Esophagus squamous epithelium (tissue), 4 donors: ENCODE measurements around the gene ZG16.

Experiments used
- CTCF ChIP-seq, 6 experiments: fragments of 450-650 bp in 4 of 6; fragments of 200-600 bp in 2 of 6; sonication (generic) in 2 of 6; IDR thresholded peaks; one replicate each; pipeline ENCODE4 v1.5.1; 2016 to 2019; ENCODE audit warnings: antibody characterized with exemption in 6 of 6, mild to moderate bottlenecking in 4 of 6, moderate library complexity in 4 of 6
- POLR2A ChIP-seq, 4 donors: fragments of 450-650 bp; IDR thresholded peaks; one replicate each; pipeline ENCODE4 v1.6.1; 2017; ENCODE audit warnings: antibody characterized with exemption in 4 of 4, mild to moderate bottlenecking in 4 of 4, moderate library complexity in 3 of 4

GRCh38 chr16:29818082-29818481, 40.0 kb downstream of the ZG16 start:
- TF ChIP-seq CTCF (IDR thresholded peaks at IDR 0.05) (no peak), POLR2A (IDR thresholded peaks at IDR 0.05) (no peak)
